HCT116 (cell line): ENCODE results near the gene COL15A1. TPM values are rescaled to one million over a fixed set of nuclear protein-coding genes. Genes with fewer than 3 reads are reported as not detected.

Experiments used
- ATAC-seq: fragments of 200-7000 bp; cut with Tn5 transposase; 2 replicates; pipeline ENCODE4 v1.9.1; 2020; ENCODE audit warnings: mild to moderate bottlenecking, moderate library complexity
- BruUV-seq: library from RNA; stranded (reverse); fragments of 400-500 nt; replicated peaks from 2 replicates; lab custom pipeline; 2021; lab: Mats Ljungman, UMichigan
- CTCF ChIA-PET: fragments of 300-600 bp; sonication (Branson Sonifier 250); formaldehyde crosslinking; loops from one replicate; lab custom pipeline; 2021; ENCODE audit warnings: antibody characterized with exemption; lab: Charles Lee
- POLR2A ChIA-PET: fragments of 300-600, 350-600 bp; sonication (Branson Sonifier 250); formaldehyde crosslinking; loops from one replicate; lab custom pipeline; 2021; ENCODE audit warnings: antibody characterized with exemption; lab: Charles Lee
- RAD21 ChIA-PET, 2 experiments: fragments of 300-600 bp; sonication (Branson Sonifier 250); formaldehyde crosslinking; loops; one replicate each; lab custom pipeline; 2023; ENCODE audit warnings: low total read pairs in 2 of 2; ENCODE audit not compliant: uncharacterized antibody in 2 of 2, unreplicated experiment in 2 of 2, low non-redundant PET in 1 of 2; lab: Charles Lee
- DNase-seq: peaks from one replicate; pipeline ENCODE4 v3.0.0-alpha.2; 2010; ENCODE audit warnings: low read depth, low spot score
- H2AFZ ChIP-seq: fragments of 200-600 bp; shearing (Covaris generic), sonication (generic); 2 replicates; pipeline ENCODE4 v1.6.1; 2017; ENCODE audit warnings: low read depth, mixed run types, mixed read lengths, antibody characterized with exemption, low read length; ENCODE audit not compliant: poor library complexity, severe bottlenecking
- H3K27ac ChIP-seq: 2 replicates; pipeline ENCODE4 v1.5.1; 2012; ENCODE audit warnings: low read depth, low read length
- H3K27me3 ChIP-seq: fragments of 200-600 bp; sonication (generic); 2 replicates; pipeline ENCODE4 v1.6.1; 2016; ENCODE audit warnings: mixed run types, low read length, mixed read lengths; ENCODE audit not compliant: insufficient read depth
- H3K36me3 ChIP-seq, 2 experiments: fragments of 200-500 bp in 1 of 2; fragments of 200-600 bp in 1 of 2; sonication (Bioruptor generic) in 1 of 2; sonication (generic) in 1 of 2; 2 replicates each; pipeline versions ENCODE4 v1.5.1 to v1.6.1; 2014 to 2016; ENCODE audit warnings: low read length in 2 of 2, inconsistent platforms in 1 of 2, mixed read lengths in 1 of 2, mixed run types in 1 of 2; ENCODE audit not compliant: insufficient read depth in 2 of 2, control insufficient read depth in 1 of 2
- H3K4me1 ChIP-seq, 2 experiments: fragments of 200-600 bp in 1 of 2; sonication (generic) in 1 of 2; 2 replicates each; pipeline versions ENCODE4 v1.5.1 to v1.6.1; 2012 to 2017; ENCODE audit warnings: low read length in 2 of 2, inconsistent platforms in 1 of 2, mild to moderate bottlenecking in 1 of 2, mixed read lengths in 1 of 2, mixed run types in 1 of 2, moderate library complexity in 1 of 2; ENCODE audit not compliant: insufficient read depth in 2 of 2, control insufficient read depth in 1 of 2
- H3K4me2 ChIP-seq: fragments of 200-600 bp; sonication (generic); 2 replicates; pipeline ENCODE4 v1.6.1; 2017; ENCODE audit warnings: mixed run types, low read length, mixed read lengths
- H3K4me3 ChIP-seq, 2 experiments: fragments of 200-600 bp in 1 of 2; sonication (generic) in 1 of 2; replicated peaks in 1 of 2; 2 replicates each; pipeline ENCODE4 v1.5.1; 2011 to 2016; ENCODE audit warnings: low read length in 2 of 2, control low read depth in 1 of 2, low read depth in 1 of 2, mild to moderate bottlenecking in 1 of 2, mixed read lengths in 1 of 2, mixed run types in 1 of 2
- H3K79me2 ChIP-seq: fragments of 200-600 bp; sonication (generic); 2 replicates; pipeline ENCODE4 v1.6.1; 2017; ENCODE audit warnings: mild to moderate bottlenecking, mixed run types, low read length, moderate library complexity, mixed read lengths; ENCODE audit not compliant: insufficient read depth
- H3K9ac ChIP-seq: fragments of 200-600 bp; sonication (generic); 2 replicates; pipeline ENCODE4 v1.6.1; 2016; ENCODE audit warnings: low read length, mixed read lengths
- H3K9me2 ChIP-seq: fragments of 200-600 bp; sonication (generic), shearing (Covaris generic); 2 replicates; pipeline ENCODE4 v1.6.1; 2017; ENCODE audit warnings: mixed run types, mild to moderate bottlenecking, moderate library complexity; ENCODE audit not compliant: insufficient read depth
- H3K9me3 ChIP-seq, 2 experiments: fragments of 200-500 bp in 1 of 2; fragments of 200-600 bp in 1 of 2; sonication (Bioruptor generic) in 1 of 2; sonication (generic) in 1 of 2; 2 replicates each; pipeline ENCODE4 v1.6.1; 2014 to 2017; ENCODE audit warnings: low read length in 2 of 2, mixed read lengths in 2 of 2, inconsistent platforms in 1 of 2, low read depth in 1 of 2, mild to moderate bottlenecking in 1 of 2, mixed run types in 1 of 2, moderate library complexity in 1 of 2; ENCODE audit not compliant: control insufficient read depth in 1 of 2, insufficient read depth in 1 of 2
- H4K20me1 ChIP-seq: fragments of 200-600 bp; sonication (generic), shearing (Covaris generic); 2 replicates; pipeline ENCODE4 v1.6.1; 2017; ENCODE audit warnings: mixed run types, mild to moderate bottlenecking, moderate library complexity; ENCODE audit not compliant: insufficient read depth
- CEBPB ChIP-seq: IDR thresholded peaks from 2 replicates; pipeline ENCODE4 v1.6.1; 2012; ENCODE audit warnings: low read depth
- CTCF ChIP-seq, 3 experiments: fragments of 200-600 bp in 1 of 3; sonication (generic) in 1 of 3; IDR thresholded peaks in 2 of 3; conservative IDR thresholded peaks in 1 of 3; 2 replicates each; pipeline ENCODE4 v1.5.1; 2012 to 2017; ENCODE audit warnings: low read depth in 2 of 3, low read length in 2 of 3, antibody characterized with exemption in 1 of 3, borderline replicate concordance in 1 of 3, control low read depth in 1 of 3, mild to moderate bottlenecking in 1 of 3, mixed read lengths in 1 of 3, mixed run types in 1 of 3, moderate library complexity in 1 of 3; ENCODE audit not compliant: insufficient read depth in 1 of 3
- EGR1 ChIP-seq: IDR thresholded peaks from 2 replicates; pipeline ENCODE4 v1.6.1; 2012; ENCODE audit warnings: low read depth
- ELF1 ChIP-seq: IDR thresholded peaks from 2 replicates; pipeline ENCODE4 v1.6.1; 2012; ENCODE audit warnings: low read depth, borderline replicate concordance
- EZH2 ChIP-seq: fragments of 200-600 bp; sonication (generic); IDR thresholded peaks from 2 replicates; pipeline ENCODE4 v1.6.1; 2017; ENCODE audit warnings: antibody characterized with exemption, mixed run types
- EZH2phosphoT487 ChIP-seq: fragments of 200-600 bp; IDR thresholded peaks from 2 replicates; pipeline ENCODE4 v1.6.1; 2018; ENCODE audit warnings: antibody characterized with exemption, borderline replicate concordance
- FOSL1 ChIP-seq: IDR thresholded peaks from 2 replicates; pipeline ENCODE4 v1.6.1; 2012; ENCODE audit warnings: low read depth
- POLR2AphosphoS5 ChIP-seq: IDR thresholded peaks from 2 replicates; pipeline ENCODE4 v1.6.1; 2011; ENCODE audit warnings: mild to moderate bottlenecking, low read depth, low read length, moderate library complexity
- RAD21 ChIP-seq: IDR thresholded peaks from 2 replicates; pipeline ENCODE4 v1.6.1; 2012; ENCODE audit warnings: low read depth, mild to moderate bottlenecking
- REST ChIP-seq: IDR thresholded peaks from 2 replicates; pipeline ENCODE4 v1.6.1; 2012; ENCODE audit warnings: low read depth
- SIN3A ChIP-seq: IDR thresholded peaks from 2 replicates; pipeline ENCODE4 v1.6.1; 2012; ENCODE audit warnings: low read depth
- SRF ChIP-seq: IDR thresholded peaks from 2 replicates; pipeline ENCODE4 v1.6.1; 2012; ENCODE audit warnings: low read depth
- ZFX ChIP-seq: fragments of 450-650 bp; IDR thresholded peaks from 2 replicates; pipeline ENCODE4 v1.6.1; 2017
- intact Hi-C: fragments of 100-400 bp; cut with micrococcal nuclease; formaldehyde crosslinking; loops from 2 replicates; pipeline ENCODE4 v1.10.0; 2022
- total RNA-seq: library from RNA; stranded (reverse); gene quantifications from one replicate; pipeline ENCODE4 v1.2.1, GENCODE V29; 2021; ENCODE audit not compliant: unreplicated experiment

COL15A1 gene
- total RNA-seq, 1 experiment from 2014 or later = 0.15 TPM

- TF ChIP-seq CTCF (IDR thresholded peaks at IDR 0.05 in 2 of 3, conservative IDR thresholded peaks at IDR 0.05 in 1 of 3; ENCODE audit: borderline replicate concordance in 1 of 3, insufficient read depth in 1 of 3, low read depth in 2 of 3, low read length in 2 of 3) (no peak), ZFX (no peak), SIN3A (no peak), EZH2 (no peak), FOSL1 (no peak), EZH2phosphoT487 (no peak), SRF (no peak), ELF1 (no peak), POLR2AphosphoS5 (no peak)
Measured at GRCh38 chr9:98913705-98914104, 30.0 kb upstream of the COL15A1 start (continued).

- no peak for TF ChIP-seq EZH2
- TF ChIP-seq CEBPB = no peak
- TF ChIP-seq CTCF (IDR thresholded peaks at IDR 0.05 in 2 of 3, conservative IDR thresholded peaks at IDR 0.05 in 1 of 3; ENCODE audit: borderline replicate concordance in 1 of 3, insufficient read depth in 1 of 3, low read depth in 2 of 3, low read length in 2 of 3) = no peak
- TF ChIP-seq SRF = no peak
- no peak for TF ChIP-seq REST
- TF ChIP-seq EGR1 = no peak
- TF ChIP-seq RAD21 = no peak
- Histone ChIP-seq H3K36me3 (no peaks in the 10 kb centered on the region), H3K27me3 (0 out of 2 replicates have a peak, but pooled peaks cover 1% of the 10 kb centered on the region), H3K79me2 (no peaks in the 10 kb centered on the region), H2AFZ (no peak overlapping the region), H4K20me1 (no peaks in the 10 kb centered on the region), H3K9me3 (no peaks in the 10 kb centered on the region), H3K4me3 (no peak overlapping the region), H3K27ac (no peak overlapping the region), H3K4me2 (no peak overlapping the region), H3K4me1 (no peaks in the 10 kb centered on the region), H3K9me2 (no peaks in the 10 kb centered on the region), H3K9ac (no peak overlapping the region)
- no peak for DNase-seq
- ChIA-PET CTCF (no interaction called here), POLR2A (no interaction called here), RAD21 (no interaction called here)
- no TSS peak for BruUV-seq
- ATAC-seq = no peak
- intact Hi-C loops = no loop called here
Measured at GRCh38 chr9:98915599-98915998, 28.1 kb upstream of the COL15A1 start.
